BJ (cell line): ENCODE data around the gene DRAM1. TPM values are rescaled to one million over a fixed set of nuclear protein-coding genes. Genes with fewer than 3 reads are reported as not detected.
A peak's percentile ranks its signal among the peaks of the same experiment; 100 is the strongest.

Source experiments
- CTCF ChIA-PET: fragments of 350-600 bp; formaldehyde crosslinking; extraction: SDS; loops from one replicate; lab custom pipeline; 2021; ENCODE audit warnings: antibody characterized with exemption, inconsistent platforms; lab: Yijun Ruan, JAX
- POLR2A ChIA-PET: fragments of 300-600 bp; sonication (Branson Sonifier 250); formaldehyde crosslinking; extraction: SDS; loops from one replicate; lab custom pipeline; 2021; ENCODE audit warnings: antibody characterized with exemption; lab: Charles Lee
- DNase-seq: peaks from one replicate; pipeline ENCODE4 v3.0.0-alpha.2; 2011; ENCODE audit warnings: low read depth
- H3K27me3 ChIP-seq: 2 replicates; pipeline ENCODE4 v1.6.0; 2011; ENCODE audit warnings: low read length; ENCODE audit not compliant: control insufficient read depth, insufficient read depth
- H3K36me3 ChIP-seq: 2 replicates; pipeline ENCODE4 v1.5.1; 2011; ENCODE audit warnings: low read length; ENCODE audit not compliant: control insufficient read depth, insufficient read depth
- H3K4me3 ChIP-seq: 2 replicates; pipeline ENCODE4 v1.5.1; 2011; ENCODE audit warnings: low read depth, mild to moderate bottlenecking, control low read depth, low read length
- polyA plus RNA-seq: library from polyadenylated mRNA; depleted of rRNA; stranded (reverse); fragments of >200 nt; gene quantifications from 2 replicates; pipeline ENCODE4 v1.2.3, GENCODE V29; 2011
- TF ChIP-seq, protein P1 (sequence below): IDR thresholded peaks from 2 replicates; pipeline ENCODE4 v1.5.1; 2011; ENCODE audit warnings: low read depth, mild to moderate bottlenecking, control low read depth, inconsistent platforms, low read length, moderate library complexity; ENCODE audit not compliant: insufficient read depth

The DRAM1 gene
- polyA plus RNA-seq, 1 experiment: 99.4 TPM

DNA sequence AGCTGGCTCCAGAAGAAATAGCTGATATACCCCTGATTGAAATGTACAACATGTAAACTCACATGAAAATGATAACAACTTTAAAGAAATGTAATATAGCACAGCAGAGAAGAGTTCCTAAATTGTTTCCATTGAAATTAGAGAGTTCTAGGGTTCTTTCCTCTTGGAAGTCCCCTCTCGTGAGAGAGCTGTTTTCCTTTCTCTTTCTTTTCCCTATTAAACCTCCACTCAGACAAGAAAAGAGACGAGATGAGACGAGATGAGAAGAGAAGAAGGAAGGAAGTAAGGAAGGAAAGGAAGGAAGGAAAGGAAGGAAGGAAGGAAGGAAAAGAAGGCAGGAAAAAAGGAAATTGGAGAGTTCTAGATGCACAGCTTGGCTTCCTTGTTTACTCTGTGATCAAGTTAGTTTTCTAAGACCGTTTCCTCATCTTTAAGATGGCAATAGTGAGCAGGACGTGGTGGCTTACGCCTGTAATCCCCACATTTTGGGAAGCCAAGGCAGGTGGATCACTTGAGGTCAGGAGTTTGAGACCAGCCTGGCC is 11.9 kb downstream of the DRAM1 start:
- ChIA-PET CTCF (interaction anchor here (0.7 to 1.1 kb wide), 2 partner anchors 53 to 805 kb away, joined by 3 read pairs; no protein-coding TSS in a partner anchor), POLR2A (no interaction called here)

DNA sequence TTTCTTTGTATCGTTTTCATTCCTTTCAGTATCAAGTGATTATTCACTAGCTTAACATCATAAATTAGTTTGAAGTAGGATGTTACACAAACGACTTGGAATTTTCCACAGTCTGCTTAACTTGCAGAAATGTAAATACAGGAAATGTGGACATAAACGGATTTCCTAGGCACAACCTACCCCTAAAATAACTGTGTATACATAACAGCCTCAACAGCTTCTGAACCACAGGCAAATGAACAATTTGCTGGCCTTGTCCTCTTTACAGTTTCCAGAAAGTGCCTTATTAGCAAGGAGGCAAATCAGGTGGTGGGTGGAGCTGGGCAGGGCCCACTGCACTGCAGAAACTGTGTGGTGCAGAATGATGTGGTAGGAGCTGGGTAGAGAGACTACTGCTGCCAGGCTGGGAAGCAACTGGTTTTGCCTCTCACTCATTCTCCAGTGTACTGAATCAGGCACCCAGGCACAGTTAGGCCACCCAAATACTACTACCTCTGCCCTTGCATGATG is 14.1 kb downstream of the DRAM1 start:
- CTCF ChIA-PET: interaction anchor here (1.3 to 1.5 kb wide), 4 partner anchors 35 to 61 kb away, joined by 3 to 4 read pairs (median 3); partner anchors contain the start of gene GNPTAB
- H3K4me3 ChIP-seq: no peak overlapping the region
- DNase-seq: peak; percentile 74
- POLR2A ChIA-PET: interaction anchor here (0.6 to 0.7 kb wide), 5 partner anchors 11 to 1513 kb away, joined by 3 to 9 read pairs (median 5); partner anchors contain the start of gene DRAM1
- H3K36me3 ChIP-seq: peaks cover 3% of the 10 kb centered on the region; the same call in 1 of the 2 replicates
- H3K27me3 ChIP-seq: no peaks in the 10 kb centered on the region
- TF ChIP-seq, protein P1, sequence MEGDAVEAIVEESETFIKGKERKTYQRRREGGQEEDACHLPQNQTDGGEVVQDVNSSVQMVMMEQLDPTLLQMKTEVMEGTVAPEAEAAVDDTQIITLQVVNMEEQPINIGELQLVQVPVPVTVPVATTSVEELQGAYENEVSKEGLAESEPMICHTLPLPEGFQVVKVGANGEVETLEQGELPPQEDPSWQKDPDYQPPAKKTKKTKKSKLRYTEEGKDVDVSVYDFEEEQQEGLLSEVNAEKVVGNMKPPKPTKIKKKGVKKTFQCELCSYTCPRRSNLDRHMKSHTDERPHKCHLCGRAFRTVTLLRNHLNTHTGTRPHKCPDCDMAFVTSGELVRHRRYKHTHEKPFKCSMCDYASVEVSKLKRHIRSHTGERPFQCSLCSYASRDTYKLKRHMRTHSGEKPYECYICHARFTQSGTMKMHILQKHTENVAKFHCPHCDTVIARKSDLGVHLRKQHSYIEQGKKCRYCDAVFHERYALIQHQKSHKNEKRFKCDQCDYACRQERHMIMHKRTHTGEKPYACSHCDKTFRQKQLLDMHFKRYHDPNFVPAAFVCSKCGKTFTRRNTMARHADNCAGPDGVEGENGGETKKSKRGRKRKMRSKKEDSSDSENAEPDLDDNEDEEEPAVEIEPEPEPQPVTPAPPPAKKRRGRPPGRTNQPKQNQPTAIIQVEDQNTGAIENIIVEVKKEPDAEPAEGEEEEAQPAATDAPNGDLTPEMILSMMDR: no peak

More for the DNA sequence above, 11.9 kb downstream of the DRAM1 start:
- TF ChIP-seq, protein P1: no peak
- Histone ChIP-seq H3K27me3 (no peaks in the 10 kb centered on the region), H3K36me3 (peaks cover 1% of the 10 kb centered on the region), H3K4me3 (no peak overlapping the region)
- no peak for DNase-seq

- no peak overlapping the region for H3K4me3 ChIP-seq
- ChIA-PET CTCF (interaction anchor here (0.7 to 2.6 kb wide), 2 partner anchors 53 to 54 kb away, joined by 3 to 7 read pairs; no protein-coding TSS in a partner anchor), POLR2A (no interaction called here)
- H3K36me3 ChIP-seq: peaks cover 3% of the 10 kb centered on the region; the same call in 1 of the 2 replicates
- no peaks in the 10 kb centered on the region for H3K27me3 ChIP-seq
- DNase-seq: no peak
- TF ChIP-seq, protein P1: no peak
These were observed 15.4 kb downstream of the DRAM1 start for GRCh38 chr12:101892794-101893193.

- H3K27me3 ChIP-seq: no peaks in the 10 kb centered on the region
- CTCF ChIA-PET: no interaction called here
- TF ChIP-seq, protein P1: no peak
- H3K36me3 ChIP-seq: peaks cover 24% of the 10 kb centered on the region
- POLR2A ChIA-PET: no interaction called here
- no peak overlapping the region for H3K4me3 ChIP-seq
- no peak for DNase-seq
These were observed 24.4 kb downstream of the DRAM1 start for GRCh38 chr12:101901777-101902176.

DNA sequence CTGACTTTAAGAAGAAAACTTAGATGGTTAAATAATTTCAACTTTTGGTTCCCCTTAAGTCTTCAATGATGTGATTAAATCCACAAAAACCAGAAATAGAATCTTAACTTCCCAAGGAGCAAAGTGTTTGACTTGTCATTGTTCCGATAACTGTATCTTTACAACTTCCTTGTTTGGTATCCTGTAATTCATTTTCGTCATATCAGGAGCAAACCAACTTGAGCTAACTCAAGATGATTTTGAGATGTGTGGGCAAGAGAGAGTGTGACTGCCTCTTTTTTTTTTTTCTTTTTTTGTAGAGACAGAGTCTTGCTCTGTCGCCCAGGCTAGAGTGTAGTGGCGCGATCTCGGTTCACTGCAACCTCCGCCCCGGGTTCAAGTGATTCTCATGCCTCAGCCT is 25.3 kb downstream of the DRAM1 start:
- CTCF ChIA-PET: interaction anchor here (1.0 kb wide), 1 partner anchor 10 kb away, joined by 3 read pairs; no protein-coding TSS in a partner anchor
- TF ChIP-seq, protein P1: no peak
- no peak overlapping the region for H3K4me3 ChIP-seq
- no peaks in the 10 kb centered on the region for H3K27me3 ChIP-seq
- DNase-seq: no peak
- POLR2A ChIA-PET: no interaction called here
- H3K36me3 ChIP-seq: peaks cover 24% of the 10 kb centered on the region
